DND-41 (cell line): ENCODE measurements around the gene OLFM3.

Experiments
- ATAC-seq: fragments of 200-7000 bp; cut with Tn5 transposase; 3 replicates; pipeline ENCODE4 v1.9.1; 2021; ENCODE audit warnings: low read depth; ENCODE audit not compliant: insufficient read depth
- DNase-seq: peaks from one replicate; pipeline ENCODE4 v3.0.0-alpha.2; 2020
- H2AFZ ChIP-seq: 2 replicates; pipeline ENCODE4 v1.6.0; 2012; ENCODE audit warnings: low read depth, low read length
- H3K27ac ChIP-seq: 2 replicates; pipeline ENCODE4 v1.5.1; 2012; ENCODE audit warnings: low read length, inconsistent platforms
- H3K27me3 ChIP-seq: fragments of 200-600 bp; sonication (generic); 2 replicates; pipeline ENCODE4 v1.6.0; 2012; ENCODE audit warnings: low read length, mild to moderate bottlenecking, inconsistent platforms; ENCODE audit not compliant: insufficient read depth, poor library complexity
- H3K36me3 ChIP-seq: 2 replicates; pipeline ENCODE4 v1.5.1; 2012; ENCODE audit warnings: low read length, inconsistent platforms; ENCODE audit not compliant: insufficient read depth
- H3K4me1 ChIP-seq: 2 replicates; pipeline ENCODE4 v1.5.1; 2012; ENCODE audit warnings: mild to moderate bottlenecking, low read length; ENCODE audit not compliant: insufficient read depth
- H3K4me2 ChIP-seq: 2 replicates; pipeline ENCODE4 v1.6.0; 2012; ENCODE audit warnings: mild to moderate bottlenecking, moderate library complexity, low read length, inconsistent platforms; ENCODE audit not compliant: insufficient read depth
- H3K4me3 ChIP-seq, 2 experiments: fragments of 200-600 bp in 1 of 2; shearing (Covaris generic) in 1 of 2; 2 replicates each; pipeline ENCODE4 v1.5.1; 2012 to 2016; ENCODE audit warnings: inconsistent platforms in 2 of 2, low read length in 2 of 2, mild to moderate bottlenecking in 2 of 2, low read depth in 1 of 2, moderate library complexity in 1 of 2
- H3K79me2 ChIP-seq: 2 replicates; pipeline ENCODE4 v1.6.0; 2012; ENCODE audit warnings: low read length, inconsistent platforms; ENCODE audit not compliant: insufficient read depth
- H3K9ac ChIP-seq: 2 replicates; pipeline ENCODE4 v1.6.0; 2012; ENCODE audit warnings: low read depth, mild to moderate bottlenecking, inconsistent platforms, low read length, moderate library complexity
- H3K9me3 ChIP-seq: 2 replicates; pipeline ENCODE4 v1.5.1; 2012; ENCODE audit warnings: low read length, moderate library complexity, mild to moderate bottlenecking, inconsistent platforms; ENCODE audit not compliant: insufficient read depth, severe bottlenecking
- H4K20me1 ChIP-seq: 2 replicates; pipeline ENCODE4 v1.6.0; 2012; ENCODE audit warnings: low read length; ENCODE audit not compliant: insufficient read depth
- CTCF ChIP-seq: IDR thresholded peaks from 2 replicates; pipeline ENCODE4 v1.5.1; 2012; ENCODE audit warnings: borderline replicate concordance, low read length, moderate library complexity, mild to moderate bottlenecking; ENCODE audit not compliant: poor library complexity, severe bottlenecking; ENCODE audit errors: extremely low read depth
- EZH2 ChIP-seq: IDR thresholded peaks from 3 replicates; pipeline ENCODE4 v1.6.1; 2012; ENCODE audit warnings: borderline replicate concordance, low read depth, mild to moderate bottlenecking, moderate library complexity, low read length, inconsistent platforms; ENCODE audit not compliant: severe bottlenecking

OLFM3 gene

GRCh38 chr1:101756411-101756810, 240.3 kb downstream of the OLFM3 start:
- Histone ChIP-seq H3K27me3 (no peaks in the 10 kb centered on the region), H2AFZ (no peak overlapping the region)

More at GRCh38 chr1:101756411-101756810, 240.3 kb downstream of the OLFM3 start:
- TF ChIP-seq EZH2 (no peak), CTCF (no peak)
- Histone ChIP-seq H3K36me3 (no peaks in the 10 kb centered on the region), H3K79me2 (no peaks in the 10 kb centered on the region), H3K4me2 (no peak overlapping the region), H3K9me3 (no peaks in the 10 kb centered on the region), H4K20me1 (no peaks in the 10 kb centered on the region), H3K4me3 (no peak overlapping the region), H3K27ac (no peak overlapping the region), H3K4me1 (no peaks in the 10 kb centered on the region), H3K9ac (no peak overlapping the region)
- ATAC-seq (no peak), DNase-seq (no peak)
